Thoracic aorta (tissue), 2 donors: ENCODE results near the gene KCNJ6. TPM values are rescaled to one million over a fixed set of nuclear protein-coding genes. Genes with fewer than 3 reads are reported as not detected.

ENCODE experiments used
- ATAC-seq: fragments of 150-250 bp; one replicate; pipeline ENCODE4 v1.8.0; 2017; ENCODE audit warnings: low read depth; ENCODE audit not compliant: insufficient number of reproducible peaks, low FRiP score
- DNase-seq: peaks from one replicate; pipeline ENCODE4 v3.0.0-alpha.2; 2020; ENCODE audit warnings: low spot score
- H3K27ac ChIP-seq, 2 donors: fragments of 200-600 bp; sonication (generic); 1 replicate in 1 of 2; 2 replicates in 1 of 2; pipeline ENCODE4 v1.5.1; 2016; ENCODE audit warnings: mild to moderate bottlenecking in 2 of 2, moderate library complexity in 2 of 2
- H3K27me3 ChIP-seq: fragments of 200-600 bp; sonication (generic); replicated peaks from 2 replicates; pipeline ENCODE4 v1.6.0; 2016; ENCODE audit warnings: mild to moderate bottlenecking; ENCODE audit not compliant: insufficient read depth
- H3K36me3 ChIP-seq: fragments of 200-600 bp; sonication (generic); one replicate; pipeline ENCODE4 v1.5.1; 2016
- H3K4me1 ChIP-seq, 2 donors: fragments of 200-600 bp; sonication (generic); 1 replicate in 1 of 2; 2 replicates in 1 of 2; pipeline versions ENCODE4 v1.5.1 to v1.6.0; 2016; ENCODE audit warnings: low read depth in 2 of 2, mild to moderate bottlenecking in 1 of 2; ENCODE audit not compliant: control insufficient read depth in 1 of 2
- H3K4me3 ChIP-seq: fragments of 200-600 bp; sonication (generic); 2 replicates; pipeline ENCODE4 v1.5.1; 2016; ENCODE audit warnings: mild to moderate bottlenecking
- H3K9me3 ChIP-seq: fragments of 200-600 bp; sonication (generic); 2 replicates; pipeline ENCODE4 v1.5.1; 2016
- CTCF ChIP-seq: fragments of 200-600 bp; sonication (generic); IDR thresholded peaks from one replicate; pipeline ENCODE4 v1.5.1; 2019; ENCODE audit warnings: antibody characterized with exemption
- total RNA-seq, 2 donors: library from RNA; depleted of rRNA; stranded (reverse); fragments of >200 nt; gene quantifications; one replicate each; pipeline versions ENCODE4 v1.1.0 to v1.2.3, GENCODE V29; 2016

KCNJ6 gene
- total RNA-seq, 2 donors from 2014 or later: not detected

- Histone ChIP-seq H3K27ac (no peak overlapping the region), H3K4me1 (no peaks in the 10 kb centered on the region), H3K36me3 (no peaks in the 10 kb centered on the region), H3K27me3 (no peaks in the 10 kb centered on the region), H3K9me3 (peaks cover 7% of the 10 kb centered on the region), H3K4me3 (no peak overlapping the region)
- ATAC-seq (no peak), DNase-seq (no peak)
- TF ChIP-seq CTCF: no peak
Measured at GRCh38 chr21:37817242-37817641, 99.0 kb downstream of the KCNJ6 start.

- H3K27me3 ChIP-seq: no peaks in the 10 kb centered on the region
- no peak overlapping the region for H3K4me3 ChIP-seq
- H3K4me1 ChIP-seq: no peaks in the 10 kb centered on the region
- peaks cover 12% of the 10 kb centered on the region for H3K9me3 ChIP-seq
- ATAC-seq (no peak), DNase-seq (no peak)
- H3K27ac ChIP-seq: no peak overlapping the region
- TF ChIP-seq CTCF: no peak
- H3K36me3 ChIP-seq: no peaks in the 10 kb centered on the region
Measured at GRCh38 chr21:37815893-37816292, 100.4 kb downstream of the KCNJ6 start.

GRCh38 chr21:37811711-37812110, 104.5 kb downstream of the KCNJ6 start:
- no peak for TF ChIP-seq CTCF
- Histone ChIP-seq H3K9me3 (peaks cover 12% of the 10 kb centered on the region), H3K4me3 (no peak overlapping the region)

GRCh38 chr21:37808261-37808660, 108.0 kb downstream of the KCNJ6 start:
- no peak for DNase-seq
- no peak for TF ChIP-seq CTCF
- Histone ChIP-seq H3K27me3 (no peaks in the 10 kb centered on the region), H3K4me3 (no peak overlapping the region), H3K27ac (no peak overlapping the region), H3K9me3 (peaks cover 10% of the 10 kb centered on the region), H3K4me1 (no peaks in the 10 kb centered on the region), H3K36me3 (no peaks in the 10 kb centered on the region)
- no peak for ATAC-seq

More at GRCh38 chr21:37811711-37812110, 104.5 kb downstream of the KCNJ6 start:
- DNase-seq: no peak
- Histone ChIP-seq H3K27me3 (no peaks in the 10 kb centered on the region), H3K36me3 (no peaks in the 10 kb centered on the region), H3K4me1 (no peaks in the 10 kb centered on the region), H3K27ac (no peak overlapping the region)
- no peak for ATAC-seq

- no peaks in the 10 kb centered on the region for H3K36me3 ChIP-seq
- no peak for TF ChIP-seq CTCF
- no peaks in the 10 kb centered on the region for H3K27me3 ChIP-seq
- H3K27ac ChIP-seq: no peak overlapping the region
- ATAC-seq (no peak), DNase-seq (no peak)
- H3K9me3 ChIP-seq: no peaks in the 10 kb centered on the region
- H3K4me3 ChIP-seq: no peak overlapping the region
- peaks cover 0 to under 1% of the 10 kb centered on the region in 2 donors for H3K4me1 ChIP-seq
Measured at GRCh38 chr21:37805266-37805665, 111.0 kb downstream of the KCNJ6 start.
